GM19438 (cell line): ENCODE measurements around the gene CD300LG.
"Not testable (repeated sequence)": the region's sequence is repeated elsewhere in the genome, so short reads cannot be mapped to it uniquely, and the experiment has no call there.

Experiments used
- ATAC-seq: cut with Tn5 transposase; IDR thresholded peaks from one replicate; pipeline ENCODE4 v1.9.1; 2021; ENCODE audit warnings: low read depth; ENCODE audit not compliant: unreplicated experiment

The CD300LG gene

GRCh38 chr17:43823350-43824084, 23.5 kb upstream of the CD300LG start:
- ATAC-seq = no peak

DNA sequence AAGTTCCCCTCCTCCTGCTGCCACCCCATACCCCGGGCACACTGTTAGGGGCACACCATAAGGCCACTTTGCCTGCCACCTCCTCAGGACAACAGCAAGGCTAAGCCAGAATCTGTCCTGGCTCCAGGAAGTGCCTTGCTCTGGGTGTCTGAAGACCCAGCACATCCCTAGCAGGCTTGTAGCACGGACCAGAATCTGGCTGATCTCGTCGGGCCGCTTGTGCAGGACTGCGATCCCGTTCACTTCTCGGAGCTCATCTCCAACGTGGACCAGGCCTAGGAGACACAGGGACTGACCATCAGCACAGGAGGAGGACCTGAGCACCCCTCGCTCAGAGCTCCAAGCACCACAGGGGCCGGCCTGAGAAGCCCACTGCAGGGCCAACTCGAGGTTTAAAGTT, 21.4 kb upstream of the CD300LG start:
- no peak for ATAC-seq

DNA sequence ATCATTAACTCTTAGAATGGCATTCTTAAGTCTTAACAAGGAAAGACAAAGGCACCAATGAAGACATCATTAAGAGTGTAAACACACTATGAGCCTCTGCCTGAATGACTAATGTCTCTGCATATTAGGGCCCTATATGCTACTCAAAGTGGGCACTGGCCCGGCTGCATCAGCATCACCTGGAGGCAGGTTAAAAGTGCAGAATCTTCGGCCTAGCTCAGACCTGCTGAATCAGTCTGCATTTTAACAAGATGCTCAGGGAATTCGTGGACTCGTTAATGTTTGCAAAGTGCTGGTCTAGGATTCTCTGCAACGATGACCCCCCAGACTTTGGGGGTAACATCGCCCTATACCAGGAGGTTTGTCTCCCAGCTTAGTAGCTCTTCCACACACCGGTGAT, 20.8 kb upstream of the CD300LG start:
- ATAC-seq = no peak

- no peak for ATAC-seq
Observed at GRCh38 chr17:43827596-43827995, 19.4 kb upstream of the CD300LG start.

GRCh38 chr17:43829738-43830137, 17.2 kb upstream of the CD300LG start:
- ATAC-seq = no peak

DNA sequence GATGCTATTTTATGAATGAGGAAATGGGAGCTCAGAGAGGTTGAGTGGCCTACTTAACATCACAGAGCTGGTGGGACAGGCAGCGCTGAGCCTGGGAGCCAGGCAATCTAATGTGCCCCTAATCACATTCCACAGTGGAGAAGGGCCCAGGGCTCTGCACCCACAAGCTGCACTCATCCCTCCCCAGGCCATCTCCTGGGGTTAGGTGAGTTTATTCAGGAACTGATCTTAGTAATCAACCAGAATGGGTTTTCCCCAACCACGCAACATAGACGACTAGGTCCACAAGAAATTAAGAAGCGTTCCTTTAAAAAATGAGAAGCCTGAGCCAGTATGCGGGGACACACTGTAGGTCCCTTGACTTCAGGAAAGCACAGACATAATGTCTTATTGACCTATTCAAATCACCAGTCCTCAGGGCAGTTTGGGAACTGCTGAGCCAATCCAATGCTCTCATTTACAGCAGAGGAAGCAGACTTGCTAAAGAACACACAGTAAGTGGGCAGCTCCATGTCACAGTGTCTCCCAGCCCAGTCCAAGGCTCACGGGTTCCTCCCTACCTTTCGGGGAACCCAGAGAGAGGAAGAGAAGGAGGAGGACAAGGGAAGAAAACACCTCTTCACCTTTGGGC, 16.4 kb upstream of the CD300LG start:
- ATAC-seq = no peak

DNA sequence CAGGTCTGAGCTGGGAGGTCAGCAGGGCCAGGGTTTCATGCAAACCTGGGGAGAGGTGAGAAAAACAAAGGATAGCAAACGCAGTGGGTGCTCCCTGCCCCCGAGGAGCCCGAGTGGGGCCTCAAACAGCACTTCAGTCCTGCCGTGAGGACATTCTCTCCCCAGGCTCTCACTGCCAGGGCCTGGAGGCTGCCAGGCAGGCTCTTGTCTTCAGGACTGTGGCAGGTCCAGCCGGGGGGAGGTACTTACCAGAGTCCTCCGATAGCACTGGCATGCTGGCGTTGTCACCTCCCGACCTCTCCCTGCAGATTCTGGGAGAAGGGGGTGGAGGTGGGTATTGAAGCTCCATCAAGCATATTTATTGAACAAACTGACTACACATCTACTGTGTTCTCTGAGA, 15.3 kb upstream of the CD300LG start:
- no peak for ATAC-seq

DNA sequence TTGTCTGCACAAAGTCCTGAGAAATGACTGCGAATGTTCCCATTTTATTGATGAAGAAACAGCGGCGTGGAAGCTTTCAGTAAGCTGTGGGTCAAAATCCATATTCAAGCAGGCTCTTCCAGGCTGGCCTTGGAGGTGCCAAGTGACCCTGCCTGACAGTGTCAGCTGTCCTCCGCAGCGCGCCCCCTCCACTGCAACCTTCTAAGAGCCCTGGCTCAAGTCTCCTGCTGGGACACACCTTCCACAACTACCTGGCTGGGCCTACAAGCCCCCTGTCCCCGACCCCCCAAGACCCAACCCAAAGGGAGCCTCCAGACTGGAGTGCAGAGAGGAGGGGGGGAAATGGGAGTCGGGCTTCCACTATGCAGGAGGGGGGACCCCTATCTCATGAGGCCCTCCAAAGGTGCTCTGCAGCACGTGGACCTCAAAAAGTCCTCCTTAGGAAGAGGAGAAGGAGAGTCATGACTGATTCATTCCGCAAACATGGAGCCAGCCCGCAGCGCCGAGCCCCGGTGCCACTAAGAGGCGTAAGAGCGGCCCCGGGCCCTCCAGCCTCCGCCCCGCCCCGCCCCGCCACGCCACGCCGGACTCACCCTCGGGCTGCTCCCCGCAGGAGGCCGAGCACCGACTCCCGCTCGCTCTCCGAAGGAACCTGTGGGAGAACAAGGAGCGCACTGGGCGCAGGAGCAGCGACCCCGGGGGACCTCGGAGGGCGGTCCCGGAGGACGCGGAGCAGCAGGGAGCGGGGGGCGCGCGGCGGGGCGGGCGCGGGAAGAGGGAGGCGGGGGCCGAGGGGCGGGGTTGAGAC, 14.6 kb upstream of the CD300LG start:
- ATAC-seq = no peak

DNA sequence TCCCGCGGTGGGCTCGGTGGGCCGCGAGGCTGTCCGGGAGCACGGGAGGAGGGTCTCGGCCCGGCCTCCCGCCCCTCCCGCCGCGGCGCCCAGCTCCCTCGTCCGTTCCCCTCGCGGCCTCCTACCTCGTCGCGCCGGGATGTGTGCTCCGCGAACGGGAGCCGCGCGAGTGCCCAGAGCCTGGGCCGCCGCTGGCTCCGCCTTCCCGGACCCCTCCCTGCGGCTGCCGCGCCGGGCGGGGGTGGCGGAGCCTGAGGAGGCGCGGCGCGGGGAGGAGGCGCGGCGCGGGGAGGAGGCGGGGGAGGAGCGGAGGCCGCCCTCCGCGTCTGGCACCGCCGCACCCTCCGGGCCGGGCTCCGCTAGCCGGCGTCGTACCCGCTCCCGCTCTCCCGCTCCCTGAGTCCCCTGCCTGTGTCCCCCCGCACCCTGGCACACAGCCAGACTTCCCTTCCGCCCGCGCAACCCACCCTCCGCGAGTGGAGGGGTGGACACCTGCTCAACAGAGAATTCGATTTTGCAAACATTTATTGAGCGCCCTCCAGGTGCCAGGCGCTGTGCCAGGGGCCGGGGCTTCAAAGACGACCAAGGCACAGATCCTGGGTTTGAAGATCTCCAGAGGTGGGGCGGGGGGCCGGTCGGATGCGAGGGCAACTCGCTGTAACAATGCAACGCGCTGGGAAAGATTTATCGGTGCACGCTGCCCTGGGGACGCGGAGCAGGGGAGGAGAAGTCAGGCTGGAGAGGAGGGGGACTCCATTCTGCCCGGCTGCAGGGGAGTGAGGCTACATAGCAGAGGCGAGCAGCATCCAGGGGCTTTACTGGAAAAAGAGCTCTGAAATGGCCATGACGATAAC, 13.8 kb upstream of the CD300LG start, which contains the start of gene MPP3:
TSS of gene MPP3 (minus strand) at position 171 of the 854 bp plus-strand sequence. CDS start 1,240 bp downstream, outside the sequence.
- ATAC-seq = no peak

DNA sequence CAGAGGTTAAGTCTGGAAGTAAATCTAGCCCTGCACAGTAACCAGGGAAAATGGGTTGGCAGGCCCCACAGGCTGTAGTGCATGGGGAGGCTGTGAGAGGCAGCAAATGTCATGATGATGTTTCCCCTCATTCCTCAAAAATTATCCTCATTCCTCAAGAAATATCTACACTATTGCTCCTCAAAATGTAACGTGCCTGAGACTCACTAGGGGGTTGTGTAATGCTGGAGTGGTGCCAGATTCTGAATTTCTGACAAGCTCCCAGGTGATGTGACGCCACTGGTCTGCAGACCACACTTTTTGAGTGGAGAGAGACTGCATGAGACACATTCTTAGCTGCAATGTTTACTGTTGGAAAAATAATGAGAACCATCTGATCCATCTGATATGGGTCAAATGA, 12.9 kb upstream of the CD300LG start:
- ATAC-seq = no peak

GRCh38 chr17:43839670-43840108, 7.3 kb upstream of the CD300LG start:
- ATAC-seq = no peak

DNA sequence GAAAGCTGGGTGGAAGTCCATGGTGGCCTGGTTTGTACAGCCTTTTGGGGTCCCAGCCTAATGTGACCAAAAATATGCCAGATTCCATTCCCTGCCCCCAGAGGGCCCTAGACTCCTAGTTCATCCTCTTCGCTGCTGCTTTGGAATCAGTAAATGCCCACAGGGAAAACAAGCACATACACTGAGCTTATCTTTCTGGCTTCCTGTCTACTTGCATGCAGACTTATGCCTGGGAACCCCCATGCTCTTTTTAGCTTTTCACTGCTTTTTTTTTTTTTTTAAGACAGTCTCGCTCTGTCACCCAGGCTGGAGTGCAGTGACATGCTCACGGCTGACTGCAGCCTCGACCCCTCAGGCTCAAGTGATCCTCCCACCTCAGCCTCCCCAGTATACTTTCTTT, 6.2 kb upstream of the CD300LG start:
- ATAC-seq = no peak

DNA sequence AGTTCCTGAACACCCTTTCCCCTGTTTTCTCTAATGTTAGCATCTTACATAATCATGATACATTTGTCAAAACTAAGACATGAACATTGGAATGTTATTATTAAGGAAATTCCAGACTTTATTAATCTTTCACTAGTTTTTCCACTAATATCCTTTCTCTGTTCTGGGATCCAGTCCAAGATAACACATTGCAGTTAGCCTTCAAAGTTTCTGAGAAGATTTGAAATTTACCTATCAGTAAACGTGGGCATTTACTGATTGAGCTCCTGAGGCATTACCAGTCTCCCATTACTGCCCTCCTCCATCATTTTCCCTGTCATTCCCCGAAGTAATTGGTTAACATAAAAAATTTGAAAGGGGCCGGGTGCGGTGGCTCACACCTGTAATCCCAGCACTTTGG, 5.7 kb upstream of the CD300LG start:
- no peak for ATAC-seq

GRCh38 chr17:43842091-43842974, 4.6 kb upstream of the CD300LG start:
- not testable (repeated sequence) for ATAC-seq

DNA sequence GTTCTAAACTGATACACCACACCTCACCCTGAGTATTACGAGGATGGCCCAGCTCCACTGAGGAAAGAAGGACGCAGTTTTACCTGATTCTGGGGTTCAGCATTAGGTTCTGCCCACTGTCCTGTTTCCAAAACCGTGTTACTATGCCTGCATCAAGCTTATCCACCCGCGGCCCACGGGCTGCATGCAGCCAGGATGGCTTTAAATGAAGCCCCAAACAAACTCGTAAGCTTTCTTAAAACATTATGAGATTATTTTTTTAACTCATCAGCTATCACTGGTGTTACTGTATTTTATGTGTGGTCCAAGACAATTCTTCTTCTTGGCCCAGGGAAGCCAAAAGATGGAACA, 4.0 kb upstream of the CD300LG start:
- ATAC-seq = no peak

GRCh38 chr17:43844241-43844640, 2.7 kb upstream of the CD300LG start:
- no peak for ATAC-seq

DNA sequence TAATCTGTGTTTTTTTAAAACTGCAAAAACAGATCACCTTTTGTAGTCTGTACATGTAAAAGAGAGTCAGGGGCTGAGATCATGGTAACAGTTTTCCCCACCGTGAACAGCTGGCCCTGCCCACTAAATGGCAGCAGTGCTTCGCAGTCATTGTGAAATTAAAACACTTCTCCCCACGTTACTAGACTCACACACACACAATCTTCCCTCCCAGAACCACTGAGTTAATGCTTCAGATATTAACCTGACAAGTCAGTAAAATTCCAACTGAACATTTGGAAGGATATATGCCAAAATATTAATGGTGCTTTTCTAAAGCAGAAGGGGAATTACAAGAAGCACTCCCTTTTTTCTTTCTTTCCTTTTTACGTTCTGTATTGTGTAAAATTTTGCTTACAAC, 1.2 kb upstream of the CD300LG start:
- ATAC-seq = no peak

- no peak for ATAC-seq
Observed at GRCh38 chr17:43846221-43846712, 709 bp upstream of the CD300LG start.

DNA sequence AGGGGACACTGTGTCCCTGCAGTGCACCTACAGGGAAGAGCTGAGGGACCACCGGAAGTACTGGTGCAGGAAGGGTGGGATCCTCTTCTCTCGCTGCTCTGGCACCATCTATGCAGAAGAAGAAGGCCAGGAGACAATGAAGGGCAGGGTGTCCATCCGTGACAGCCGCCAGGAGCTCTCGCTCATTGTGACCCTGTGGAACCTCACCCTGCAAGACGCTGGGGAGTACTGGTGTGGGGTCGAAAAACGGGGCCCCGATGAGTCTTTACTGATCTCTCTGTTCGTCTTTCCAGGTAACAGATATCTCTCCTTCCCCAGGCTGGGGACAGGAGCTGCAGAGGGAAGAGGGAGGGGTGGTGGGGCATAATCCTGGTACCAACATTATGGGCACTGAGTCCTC, 1.6 kb downstream of the CD300LG start:
- ATAC-seq = no peak
